Caco-2 (cell line): ENCODE data around the gene PRR16. TPM values are rescaled to one million over a fixed set of nuclear protein-coding genes. Genes with fewer than 3 reads are reported as not detected.

Experiments used
- BruUV-seq: library from RNA; stranded (reverse); fragments of 400-500 nt; replicated peaks from 2 replicates; lab custom pipeline; 2021; lab: Mats Ljungman, UMichigan
- CTCF ChIA-PET: fragments of 300-600 bp; sonication (Branson Sonifier 250); formaldehyde crosslinking; loops from one replicate; lab custom pipeline; 2022; ENCODE audit warnings: antibody characterized with exemption; lab: Charles Lee
- POLR2A ChIA-PET: fragments of 300-600 bp; sonication (Branson Sonifier 250); formaldehyde crosslinking; loops from one replicate; lab custom pipeline; 2022; ENCODE audit warnings: antibody characterized with exemption; lab: Charles Lee
- DNase-seq, 2 experiments: peaks; one replicate each; pipeline versions ENCODE4 v3.0.0 to v3.0.0-alpha.2; 2020 to 2022
- H3K27me3 ChIP-seq: replicated peaks from 2 replicates; pipeline ENCODE4 v1.6.0; 2011; ENCODE audit warnings: low read length; ENCODE audit not compliant: control insufficient read depth, insufficient read depth
- H3K36me3 ChIP-seq: 2 replicates; pipeline ENCODE4 v1.5.1; 2011; ENCODE audit warnings: low read length; ENCODE audit not compliant: control insufficient read depth, insufficient read depth
- H3K4me1 ChIP-seq: fragments of 250-450 bp; sonication (Bioruptor Pico); 2 replicates; pipeline ENCODE4 v1.5.1; 2020; ENCODE audit warnings: mild to moderate bottlenecking
- H3K4me3 ChIP-seq: 2 replicates; pipeline ENCODE4 v1.5.1; 2011; ENCODE audit warnings: low read depth, mild to moderate bottlenecking, control low read depth, low read length
- H3K9me3 ChIP-seq: fragments of 250-450 bp; sonication (Bioruptor Pico); 2 replicates; pipeline ENCODE4 v1.5.1; 2020; ENCODE audit warnings: mild to moderate bottlenecking, moderate library complexity
- H3K27ac Mint-ChIP-seq: one replicate; pipeline ENCODE4 v1.8.0; 2022; ENCODE audit warnings: mixed read lengths; ENCODE audit not compliant: unreplicated experiment
- H3K27me3 Mint-ChIP-seq: one replicate; pipeline ENCODE4 v1.8.0; 2022; ENCODE audit warnings: mixed read lengths; ENCODE audit not compliant: insufficient read depth, unreplicated experiment
- H3K36me3 Mint-ChIP-seq: one replicate; pipeline ENCODE4 v1.8.0; 2022; ENCODE audit warnings: mild to moderate bottlenecking, mixed read lengths; ENCODE audit not compliant: insufficient read depth, unreplicated experiment
- H3K4me1 Mint-ChIP-seq: one replicate; pipeline ENCODE4 v1.8.0; 2022; ENCODE audit warnings: low read depth, mixed read lengths; ENCODE audit not compliant: unreplicated experiment
- H3K4me3 Mint-ChIP-seq: one replicate; pipeline ENCODE4 v1.8.0; 2022; ENCODE audit warnings: mild to moderate bottlenecking, moderate library complexity, mixed read lengths; ENCODE audit not compliant: unreplicated experiment
- H3K9me3 Mint-ChIP-seq: one replicate; pipeline ENCODE4 v1.8.0; 2022; ENCODE audit warnings: mixed read lengths; ENCODE audit not compliant: unreplicated experiment
- CTCF ChIP-seq, 2 experiments: fragments of 200-600 bp in 1 of 2; IDR thresholded peaks; 1 replicate in 1 of 2; 2 replicates in 1 of 2; pipeline versions ENCODE4 v1.5.1 to v1.8.0; 2011 to 2022; ENCODE audit warnings: antibody characterized with exemption in 1 of 2, control low read depth in 1 of 2, inconsistent platforms in 1 of 2, low read depth in 1 of 2, low read length in 1 of 2, mild to moderate bottlenecking in 1 of 2, moderate library complexity in 1 of 2; ENCODE audit not compliant: insufficient read depth in 1 of 2, severe bottlenecking in 1 of 2, unreplicated experiment in 1 of 2
- intact Hi-C: fragments of 100-400 bp; cut with micrococcal nuclease; formaldehyde crosslinking; loops from one replicate; pipeline ENCODE4 v1.10.0; 2022; ENCODE audit not compliant: unreplicated experiment
- total RNA-seq: library from RNA; stranded (reverse); gene quantifications from 2 replicates; pipeline ENCODE4 v1.2.3, GENCODE V29; 2022

The PRR16 gene
- total RNA-seq, 1 experiment from 2014 or later = not detected

GRCh38 chr5:120552638-120553037 lies 88.5 kb downstream of the PRR16 start:
- H3K4me1 Mint-ChIP-seq = no peaks in the 10 kb centered on the region
- no peak overlapping the region for H3K27ac Mint-ChIP-seq
- H3K27me3 Mint-ChIP-seq = no peaks in the 10 kb centered on the region
- Histone ChIP-seq H3K4me1 (no peaks in the 10 kb centered on the region), H3K4me3 (no peak overlapping the region), H3K36me3 (no peaks in the 10 kb centered on the region), H3K9me3 (no peaks in the 10 kb centered on the region), H3K27me3 (no peaks in the 10 kb centered on the region)
- DNase-seq = no peak
- ChIA-PET POLR2A (no interaction called here), CTCF (no interaction called here)
- intact Hi-C loops = no loop called here
- H3K36me3 Mint-ChIP-seq = no peaks in the 10 kb centered on the region
- H3K4me3 Mint-ChIP-seq = no peak overlapping the region
- BruUV-seq = no TSS peak
- H3K9me3 Mint-ChIP-seq = no peaks in the 10 kb centered on the region
- TF ChIP-seq CTCF (IDR thresholded peaks at IDR 0.05; ENCODE audit: insufficient read depth in 1 of 2, low read depth in 1 of 2, low read length in 1 of 2, severe bottlenecking in 1 of 2, unreplicated experiment in 1 of 2) = no peak

GRCh38 chr5:120555345-120555744 lies 91.2 kb downstream of the PRR16 start:
- BruUV-seq = no TSS peak
- H3K27ac Mint-ChIP-seq = no peak overlapping the region
- H3K9me3 Mint-ChIP-seq = no peaks in the 10 kb centered on the region
- H3K27me3 Mint-ChIP-seq = no peaks in the 10 kb centered on the region
- Histone ChIP-seq H3K36me3 (no peaks in the 10 kb centered on the region), H3K27me3 (no peaks in the 10 kb centered on the region), H3K4me3 (no peak overlapping the region), H3K9me3 (no peaks in the 10 kb centered on the region), H3K4me1 (no peaks in the 10 kb centered on the region)
- H3K4me3 Mint-ChIP-seq = no peak overlapping the region
- ChIA-PET POLR2A (no interaction called here), CTCF (no interaction called here)
- H3K4me1 Mint-ChIP-seq = no peaks in the 10 kb centered on the region
- no peaks in the 10 kb centered on the region for H3K36me3 Mint-ChIP-seq
- intact Hi-C loops = no loop called here
- no peak for TF ChIP-seq CTCF (IDR thresholded peaks at IDR 0.05; ENCODE audit: insufficient read depth in 1 of 2, low read depth in 1 of 2, low read length in 1 of 2, severe bottlenecking in 1 of 2, unreplicated experiment in 1 of 2)
- DNase-seq = no peak

- Histone ChIP-seq H3K27me3 (no peaks in the 10 kb centered on the region), H3K4me1 (no peaks in the 10 kb centered on the region), H3K4me3 (no peak overlapping the region), H3K36me3 (no peaks in the 10 kb centered on the region), H3K9me3 (no peaks in the 10 kb centered on the region)
- H3K27me3 Mint-ChIP-seq = no peaks in the 10 kb centered on the region
- H3K9me3 Mint-ChIP-seq = no peaks in the 10 kb centered on the region
- no peaks in the 10 kb centered on the region for H3K36me3 Mint-ChIP-seq
- DNase-seq = no peak
- no peak overlapping the region for H3K4me3 Mint-ChIP-seq
- no peaks in the 10 kb centered on the region for H3K4me1 Mint-ChIP-seq
- POLR2A ChIA-PET = no interaction called here
- CTCF ChIA-PET = interaction anchor here (0.6 kb wide), 1 partner anchor 1389 kb away, joined by 3 read pairs; no protein-coding TSS in a partner anchor
- no peak overlapping the region for H3K27ac Mint-ChIP-seq
- no peak for TF ChIP-seq CTCF (IDR thresholded peaks at IDR 0.05; ENCODE audit: insufficient read depth in 1 of 2, low read depth in 1 of 2, low read length in 1 of 2, severe bottlenecking in 1 of 2, unreplicated experiment in 1 of 2)
- intact Hi-C loops = no loop called here
- BruUV-seq = no TSS peak
Measured at GRCh38 chr5:120564013-120564412, 99.9 kb downstream of the PRR16 start.
